HCT116 (cell line): ENCODE measurements around the gene NR2F2. TPM values are rescaled to one million over a fixed set of nuclear protein-coding genes. Genes with fewer than 3 reads are reported as not detected.

Experiments used
- ATAC-seq: fragments of 200-7000 bp; cut with Tn5 transposase; 2 replicates; pipeline ENCODE4 v1.9.1; 2020; ENCODE audit warnings: mild to moderate bottlenecking, moderate library complexity
- BruUV-seq: library from RNA; stranded (reverse); fragments of 400-500 nt; replicated peaks from 2 replicates; lab custom pipeline; 2021; lab: Mats Ljungman, UMichigan
- CTCF ChIA-PET: fragments of 300-600 bp; sonication (Branson Sonifier 250); formaldehyde crosslinking; loops from one replicate; lab custom pipeline; 2021; ENCODE audit warnings: antibody characterized with exemption; lab: Charles Lee
- POLR2A ChIA-PET: fragments of 300-600, 350-600 bp; sonication (Branson Sonifier 250); formaldehyde crosslinking; loops from one replicate; lab custom pipeline; 2021; ENCODE audit warnings: antibody characterized with exemption; lab: Charles Lee
- RAD21 ChIA-PET, 2 experiments: fragments of 300-600 bp; sonication (Branson Sonifier 250); formaldehyde crosslinking; loops; one replicate each; lab custom pipeline; 2023; ENCODE audit warnings: low total read pairs in 2 of 2; ENCODE audit not compliant: uncharacterized antibody in 2 of 2, unreplicated experiment in 2 of 2, low non-redundant PET in 1 of 2; lab: Charles Lee
- DNase-seq: peaks from one replicate; pipeline ENCODE4 v3.0.0-alpha.2; 2010; ENCODE audit warnings: low read depth, low spot score
- H2AFZ ChIP-seq: fragments of 200-600 bp; shearing (Covaris generic), sonication (generic); 2 replicates; pipeline ENCODE4 v1.6.1; 2017; ENCODE audit warnings: low read depth, mixed run types, mixed read lengths, antibody characterized with exemption, low read length; ENCODE audit not compliant: poor library complexity, severe bottlenecking
- H3K27ac ChIP-seq: 2 replicates; pipeline ENCODE4 v1.5.1; 2012; ENCODE audit warnings: low read depth, low read length
- H3K27me3 ChIP-seq: fragments of 200-600 bp; sonication (generic); 2 replicates; pipeline ENCODE4 v1.6.1; 2016; ENCODE audit warnings: mixed run types, low read length, mixed read lengths; ENCODE audit not compliant: insufficient read depth
- H3K36me3 ChIP-seq, 2 experiments: fragments of 200-500 bp in 1 of 2; fragments of 200-600 bp in 1 of 2; sonication (Bioruptor generic) in 1 of 2; sonication (generic) in 1 of 2; 2 replicates each; pipeline versions ENCODE4 v1.5.1 to v1.6.1; 2014 to 2016; ENCODE audit warnings: low read length in 2 of 2, inconsistent platforms in 1 of 2, mixed read lengths in 1 of 2, mixed run types in 1 of 2; ENCODE audit not compliant: insufficient read depth in 2 of 2, control insufficient read depth in 1 of 2
- H3K4me1 ChIP-seq, 2 experiments: fragments of 200-600 bp in 1 of 2; sonication (generic) in 1 of 2; 2 replicates each; pipeline versions ENCODE4 v1.5.1 to v1.6.1; 2012 to 2017; ENCODE audit warnings: low read length in 2 of 2, inconsistent platforms in 1 of 2, mild to moderate bottlenecking in 1 of 2, mixed read lengths in 1 of 2, mixed run types in 1 of 2, moderate library complexity in 1 of 2; ENCODE audit not compliant: insufficient read depth in 2 of 2, control insufficient read depth in 1 of 2
- H3K4me2 ChIP-seq: fragments of 200-600 bp; sonication (generic); 2 replicates; pipeline ENCODE4 v1.6.1; 2017; ENCODE audit warnings: mixed run types, low read length, mixed read lengths
- H3K4me3 ChIP-seq, 2 experiments: fragments of 200-600 bp in 1 of 2; sonication (generic) in 1 of 2; replicated peaks in 1 of 2; 2 replicates each; pipeline ENCODE4 v1.5.1; 2011 to 2016; ENCODE audit warnings: low read length in 2 of 2, control low read depth in 1 of 2, low read depth in 1 of 2, mild to moderate bottlenecking in 1 of 2, mixed read lengths in 1 of 2, mixed run types in 1 of 2
- H3K79me2 ChIP-seq: fragments of 200-600 bp; sonication (generic); 2 replicates; pipeline ENCODE4 v1.6.1; 2017; ENCODE audit warnings: mild to moderate bottlenecking, mixed run types, low read length, moderate library complexity, mixed read lengths; ENCODE audit not compliant: insufficient read depth
- H3K9ac ChIP-seq: fragments of 200-600 bp; sonication (generic); 2 replicates; pipeline ENCODE4 v1.6.1; 2016; ENCODE audit warnings: low read length, mixed read lengths
- H3K9me2 ChIP-seq: fragments of 200-600 bp; sonication (generic), shearing (Covaris generic); 2 replicates; pipeline ENCODE4 v1.6.1; 2017; ENCODE audit warnings: mixed run types, mild to moderate bottlenecking, moderate library complexity; ENCODE audit not compliant: insufficient read depth
- H3K9me3 ChIP-seq, 2 experiments: fragments of 200-500 bp in 1 of 2; fragments of 200-600 bp in 1 of 2; sonication (Bioruptor generic) in 1 of 2; sonication (generic) in 1 of 2; 2 replicates each; pipeline ENCODE4 v1.6.1; 2014 to 2017; ENCODE audit warnings: low read length in 2 of 2, mixed read lengths in 2 of 2, inconsistent platforms in 1 of 2, low read depth in 1 of 2, mild to moderate bottlenecking in 1 of 2, mixed run types in 1 of 2, moderate library complexity in 1 of 2; ENCODE audit not compliant: control insufficient read depth in 1 of 2, insufficient read depth in 1 of 2
- H4K20me1 ChIP-seq: fragments of 200-600 bp; sonication (generic), shearing (Covaris generic); 2 replicates; pipeline ENCODE4 v1.6.1; 2017; ENCODE audit warnings: mixed run types, mild to moderate bottlenecking, moderate library complexity; ENCODE audit not compliant: insufficient read depth
- ELF1 ChIP-seq: IDR thresholded peaks from 2 replicates; pipeline ENCODE4 v1.6.1; 2012; ENCODE audit warnings: low read depth, borderline replicate concordance
- EZH2phosphoT487 ChIP-seq: fragments of 200-600 bp; IDR thresholded peaks from 2 replicates; pipeline ENCODE4 v1.6.1; 2018; ENCODE audit warnings: antibody characterized with exemption, borderline replicate concordance
- SP1 ChIP-seq: IDR thresholded peaks from 2 replicates; pipeline ENCODE4 v1.6.1; 2012; ENCODE audit warnings: low read depth
- TCF7L2 ChIP-seq: IDR thresholded peaks from 2 replicates; pipeline ENCODE4 v1.7.0; 2011; ENCODE audit warnings: borderline replicate concordance, inconsistent platforms; ENCODE audit not compliant: insufficient read depth, insufficient read length; ENCODE audit errors: extremely low read depth
- ZFX ChIP-seq: fragments of 450-650 bp; IDR thresholded peaks from 2 replicates; pipeline ENCODE4 v1.6.1; 2017
- intact Hi-C: fragments of 100-400 bp; cut with micrococcal nuclease; formaldehyde crosslinking; loops from 2 replicates; pipeline ENCODE4 v1.10.0; 2022
- total RNA-seq: library from RNA; stranded (reverse); gene quantifications from one replicate; pipeline ENCODE4 v1.2.1, GENCODE V29; 2021; ENCODE audit not compliant: unreplicated experiment

Gene NR2F2
- total RNA-seq, 1 experiment from 2014 or later: 61.4 TPM

- CTCF ChIA-PET: no interaction called here
- no TSS peak for BruUV-seq
- TF ChIP-seq SP1 (no peak), ZFX (no peak)
- Histone ChIP-seq H3K9me3 (no peaks in the 10 kb centered on the region), H3K4me3 (no peak overlapping the region), H3K79me2 (no peaks in the 10 kb centered on the region), H3K27me3 (no peaks in the 10 kb centered on the region), H3K27ac (no peak overlapping the region), H3K9ac (no peak overlapping the region), H3K4me1 (no peaks in the 10 kb centered on the region), H3K36me3 (no peaks in the 10 kb centered on the region), H2AFZ (no peak overlapping the region), H4K20me1 (no peaks in the 10 kb centered on the region), H3K4me2 (no peak overlapping the region), H3K9me2 (no peaks in the 10 kb centered on the region)
- RAD21 ChIA-PET: no interaction called here
- intact Hi-C loops: no loop called here
- ATAC-seq (no peak), DNase-seq (no peak)
- POLR2A ChIA-PET: no interaction called here
Measured at GRCh38 chr15:96367311-96368200, 37.1 kb downstream of the NR2F2 start.

- no peak for TF ChIP-seq ZFX
- no peak for TF ChIP-seq EZH2phosphoT487
- TF ChIP-seq TCF7L2: no peak
- TF ChIP-seq ELF1: no peak
- no peaks in the 10 kb centered on the region for H4K20me1 ChIP-seq
- H3K4me2 ChIP-seq: no peak overlapping the region
- H3K36me3 ChIP-seq: no peaks in the 10 kb centered on the region
- CTCF ChIA-PET: no interaction called here
- H3K79me2 ChIP-seq: no peaks in the 10 kb centered on the region
- intact Hi-C loops: no loop called here
- no peak overlapping the region for H3K9ac ChIP-seq
- RAD21 ChIA-PET: no interaction called here
- no peaks in the 10 kb centered on the region for H3K9me3 ChIP-seq
- POLR2A ChIA-PET: no interaction called here
- no TSS peak for BruUV-seq
- no peak overlapping the region for H2AFZ ChIP-seq
- DNase-seq: no peak
- no peak overlapping the region for H3K4me3 ChIP-seq
- no peaks in the 10 kb centered on the region for H3K9me2 ChIP-seq
- no peak for ATAC-seq
- no peak overlapping the region for H3K27ac ChIP-seq
- H3K27me3 ChIP-seq: no peaks in the 10 kb centered on the region
- H3K4me1 ChIP-seq: no peaks in the 10 kb centered on the region
Measured at GRCh38 chr15:96369351-96369750, 38.9 kb downstream of the NR2F2 start.
